ENCODE measurements around the gene CEACAM18. TPM values are rescaled to one million over a fixed set of nuclear protein-coding genes. Genes with fewer than 3 reads are reported as not detected.

CEACAM18 gene
- total RNA-seq, 1 experiment from 2014 or later: not detected

- H4K20me1 ChIP-seq (ENCODE audit: insufficient read depth, low read depth, low read length): no peaks in the 10 kb centered on the region
- no peak overlapping the region for H3K9ac ChIP-seq (ENCODE audit: low read length)
- H3K27ac ChIP-seq (ENCODE audit: low read length): no peak overlapping the region
- no peak overlapping the region for H3K4me3 ChIP-seq (ENCODE audit: low read length)
- H3K4me2 ChIP-seq (ENCODE audit: low read depth, low read length, poor library complexity, severe bottlenecking): no peak overlapping the region
- H3K4me1 ChIP-seq (ENCODE audit: low read length): no peaks in the 10 kb centered on the region
- no peaks in the 10 kb centered on the region for H3K36me3 ChIP-seq (ENCODE audit: insufficient read depth, low read length)
- no peaks in the 10 kb centered on the region for H3K27me3 ChIP-seq (ENCODE audit: low read length)
- no peak for DNase-seq
- no peaks in the 10 kb centered on the region for H3K9me3 ChIP-seq (ENCODE audit: low read length)
- no peaks in the 10 kb centered on the region for H3K9me2 ChIP-seq (replicated peaks; ENCODE audit: insufficient read depth, low read length)
- no peak overlapping the region for H2AFZ ChIP-seq (ENCODE audit: low read length)
- no peaks in the 10 kb centered on the region for H3K79me2 ChIP-seq (ENCODE audit: low read length)
Observed at GRCh38 chr19:51467864-51468544, 10.3 kb upstream of the CEACAM18 start.

- Histone ChIP-seq H3K9me3 (ENCODE audit: low read length) (no peaks in the 10 kb centered on the region), H3K4me2 (ENCODE audit: low read depth, low read length, poor library complexity, severe bottlenecking) (no peak overlapping the region), H4K20me1 (ENCODE audit: insufficient read depth, low read depth, low read length) (no peaks in the 10 kb centered on the region), H3K27ac (ENCODE audit: low read length) (no peak overlapping the region), H3K4me3 (ENCODE audit: low read length) (no peak overlapping the region), H3K27me3 (ENCODE audit: low read length) (no peaks in the 10 kb centered on the region), H3K79me2 (ENCODE audit: low read length) (no peaks in the 10 kb centered on the region), H3K9ac (ENCODE audit: low read length) (no peak overlapping the region), H3K9me2 (replicated peaks; ENCODE audit: insufficient read depth, low read length) (no peaks in the 10 kb centered on the region), H3K36me3 (ENCODE audit: insufficient read depth, low read length) (no peaks in the 10 kb centered on the region), H2AFZ (ENCODE audit: low read length) (no peak overlapping the region), H3K4me1 (ENCODE audit: low read length) (no peaks in the 10 kb centered on the region)
- DNase-seq: no peak
Observed at GRCh38 chr19:51468545-51468920, 9.8 kb upstream of the CEACAM18 start.

GRCh38 chr19:51469162-51469561, 9.2 kb upstream of the CEACAM18 start:
- Histone ChIP-seq H3K27ac (ENCODE audit: low read length) (no peak overlapping the region), H3K4me1 (ENCODE audit: low read length) (no peaks in the 10 kb centered on the region), H3K4me2 (ENCODE audit: low read depth, low read length, poor library complexity, severe bottlenecking) (no peak overlapping the region), H3K36me3 (ENCODE audit: insufficient read depth, low read length) (no peaks in the 10 kb centered on the region), H3K9me3 (ENCODE audit: low read length) (no peaks in the 10 kb centered on the region), H3K9ac (ENCODE audit: low read length) (no peak overlapping the region), H4K20me1 (ENCODE audit: insufficient read depth, low read depth, low read length) (no peaks in the 10 kb centered on the region), H3K79me2 (ENCODE audit: low read length) (no peaks in the 10 kb centered on the region), H3K27me3 (ENCODE audit: low read length) (no peaks in the 10 kb centered on the region), H3K9me2 (replicated peaks; ENCODE audit: insufficient read depth, low read length) (no peaks in the 10 kb centered on the region), H2AFZ (ENCODE audit: low read length) (no peak overlapping the region), H3K4me3 (ENCODE audit: low read length) (no peak overlapping the region)
- no peak for DNase-seq

- H3K9me3 ChIP-seq (ENCODE audit: low read length): no peaks in the 10 kb centered on the region
- H4K20me1 ChIP-seq (ENCODE audit: insufficient read depth, low read depth, low read length): no peaks in the 10 kb centered on the region
- H3K4me3 ChIP-seq (ENCODE audit: low read length): no peak overlapping the region
- no peak overlapping the region for H3K9ac ChIP-seq (ENCODE audit: low read length)
- no peaks in the 10 kb centered on the region for H3K79me2 ChIP-seq (ENCODE audit: low read length)
- no peaks in the 10 kb centered on the region for H3K36me3 ChIP-seq (ENCODE audit: insufficient read depth, low read length)
- no peak for DNase-seq
- H3K4me2 ChIP-seq (ENCODE audit: low read depth, low read length, poor library complexity, severe bottlenecking): no peak overlapping the region
- no peaks in the 10 kb centered on the region for H3K4me1 ChIP-seq (ENCODE audit: low read length)
- H3K27me3 ChIP-seq (ENCODE audit: low read length): no peaks in the 10 kb centered on the region
- no peak overlapping the region for H3K27ac ChIP-seq (ENCODE audit: low read length)
- H3K9me2 ChIP-seq (replicated peaks; ENCODE audit: insufficient read depth, low read length): no peaks in the 10 kb centered on the region
- H2AFZ ChIP-seq (ENCODE audit: low read length): no peak overlapping the region
Observed at GRCh38 chr19:51469629-51470028, 8.7 kb upstream of the CEACAM18 start.

GRCh38 chr19:51470966-51471365, 7.4 kb upstream of the CEACAM18 start:
- no peaks in the 10 kb centered on the region for H3K4me1 ChIP-seq (ENCODE audit: low read length)
- H3K9me2 ChIP-seq (replicated peaks; ENCODE audit: insufficient read depth, low read length): no peaks in the 10 kb centered on the region
- no peaks in the 10 kb centered on the region for H3K27me3 ChIP-seq (ENCODE audit: low read length)
- no peak overlapping the region for H3K4me3 ChIP-seq (ENCODE audit: low read length)
- no peaks in the 10 kb centered on the region for H3K9me3 ChIP-seq (ENCODE audit: low read length)
- no peaks in the 10 kb centered on the region for H4K20me1 ChIP-seq (ENCODE audit: insufficient read depth, low read depth, low read length)
- no peak overlapping the region for H3K27ac ChIP-seq (ENCODE audit: low read length)
- no peak overlapping the region for H3K9ac ChIP-seq (ENCODE audit: low read length)
- H3K36me3 ChIP-seq (ENCODE audit: insufficient read depth, low read length): no peaks in the 10 kb centered on the region
- H3K4me2 ChIP-seq (ENCODE audit: low read depth, low read length, poor library complexity, severe bottlenecking): no peak overlapping the region
- H2AFZ ChIP-seq (ENCODE audit: low read length): no peak overlapping the region
- no peak for DNase-seq
- H3K79me2 ChIP-seq (ENCODE audit: low read length): no peaks in the 10 kb centered on the region

- Histone ChIP-seq H3K4me3 (ENCODE audit: low read length) (no peak overlapping the region), H4K20me1 (ENCODE audit: insufficient read depth, low read depth, low read length) (no peaks in the 10 kb centered on the region), H3K9ac (ENCODE audit: low read length) (no peak overlapping the region)
Observed at GRCh38 chr19:51471527-51471926, 6.8 kb upstream of the CEACAM18 start.

GRCh38 chr19:51472607-51473006, 5.7 kb upstream of the CEACAM18 start:
- no peak overlapping the region for H3K9ac ChIP-seq (ENCODE audit: low read length)
- H3K4me2 ChIP-seq (ENCODE audit: low read depth, low read length, poor library complexity, severe bottlenecking): no peak overlapping the region
- H3K36me3 ChIP-seq (ENCODE audit: insufficient read depth, low read length): no peaks in the 10 kb centered on the region
- H2AFZ ChIP-seq (ENCODE audit: low read length): no peak overlapping the region
- no peaks in the 10 kb centered on the region for H3K27me3 ChIP-seq (ENCODE audit: low read length)
- H3K4me3 ChIP-seq (ENCODE audit: low read length): no peak overlapping the region
- no peaks in the 10 kb centered on the region for H3K4me1 ChIP-seq (ENCODE audit: low read length)
- H4K20me1 ChIP-seq (ENCODE audit: insufficient read depth, low read depth, low read length): no peaks in the 10 kb centered on the region
- no peaks in the 10 kb centered on the region for H3K79me2 ChIP-seq (ENCODE audit: low read length)
- H3K27ac ChIP-seq (ENCODE audit: low read length): no peak overlapping the region
- 0 out of 2 replicates have a peak, but pooled peaks cover 2% of the 10 kb centered on the region for H3K9me3 ChIP-seq (ENCODE audit: low read length)
- no peaks in the 10 kb centered on the region for H3K9me2 ChIP-seq (replicated peaks; ENCODE audit: insufficient read depth, low read length)
- DNase-seq: no peak

More at GRCh38 chr19:51471527-51471926, 6.8 kb upstream of the CEACAM18 start:
- H3K9me3 ChIP-seq (ENCODE audit: low read length): 0 out of 2 replicates have a peak, but pooled peaks cover 2% of the 10 kb centered on the region
- no peaks in the 10 kb centered on the region for H3K36me3 ChIP-seq (ENCODE audit: insufficient read depth, low read length)
- no peaks in the 10 kb centered on the region for H3K4me1 ChIP-seq (ENCODE audit: low read length)
- H3K79me2 ChIP-seq (ENCODE audit: low read length): no peaks in the 10 kb centered on the region
- H3K27me3 ChIP-seq (ENCODE audit: low read length): no peaks in the 10 kb centered on the region
- DNase-seq: no peak
- H2AFZ ChIP-seq (ENCODE audit: low read length): no peak overlapping the region
- no peaks in the 10 kb centered on the region for H3K9me2 ChIP-seq (replicated peaks; ENCODE audit: insufficient read depth, low read length)
- no peak overlapping the region for H3K4me2 ChIP-seq (ENCODE audit: low read depth, low read length, poor library complexity, severe bottlenecking)
- no peak overlapping the region for H3K27ac ChIP-seq (ENCODE audit: low read length)

GRCh38 chr19:51473009-51473707, 5.2 kb upstream of the CEACAM18 start:
- Histone ChIP-seq H3K9me2 (replicated peaks; ENCODE audit: insufficient read depth, low read length) (no peaks in the 10 kb centered on the region), H3K79me2 (ENCODE audit: low read length) (no peaks in the 10 kb centered on the region), H3K4me2 (ENCODE audit: low read depth, low read length, poor library complexity, severe bottlenecking) (no peak overlapping the region), H3K9me3 (ENCODE audit: low read length) (0 out of 2 replicates have a peak, but pooled peaks cover 2% of the 10 kb centered on the region), H3K36me3 (ENCODE audit: insufficient read depth, low read length) (no peaks in the 10 kb centered on the region), H3K27me3 (ENCODE audit: low read length) (no peaks in the 10 kb centered on the region), H3K4me1 (ENCODE audit: low read length) (no peaks in the 10 kb centered on the region), H3K4me3 (ENCODE audit: low read length) (no peak overlapping the region), H2AFZ (ENCODE audit: low read length) (no peak overlapping the region), H4K20me1 (ENCODE audit: insufficient read depth, low read depth, low read length) (no peaks in the 10 kb centered on the region), H3K27ac (ENCODE audit: low read length) (no peak overlapping the region), H3K9ac (ENCODE audit: low read length) (no peak overlapping the region)
- DNase-seq: peak; percentile 94

Data from Karpas-422 (cell line).